ENCODE data around the gene SCYGR4.

- TF ChIP-seq, protein P1, sequence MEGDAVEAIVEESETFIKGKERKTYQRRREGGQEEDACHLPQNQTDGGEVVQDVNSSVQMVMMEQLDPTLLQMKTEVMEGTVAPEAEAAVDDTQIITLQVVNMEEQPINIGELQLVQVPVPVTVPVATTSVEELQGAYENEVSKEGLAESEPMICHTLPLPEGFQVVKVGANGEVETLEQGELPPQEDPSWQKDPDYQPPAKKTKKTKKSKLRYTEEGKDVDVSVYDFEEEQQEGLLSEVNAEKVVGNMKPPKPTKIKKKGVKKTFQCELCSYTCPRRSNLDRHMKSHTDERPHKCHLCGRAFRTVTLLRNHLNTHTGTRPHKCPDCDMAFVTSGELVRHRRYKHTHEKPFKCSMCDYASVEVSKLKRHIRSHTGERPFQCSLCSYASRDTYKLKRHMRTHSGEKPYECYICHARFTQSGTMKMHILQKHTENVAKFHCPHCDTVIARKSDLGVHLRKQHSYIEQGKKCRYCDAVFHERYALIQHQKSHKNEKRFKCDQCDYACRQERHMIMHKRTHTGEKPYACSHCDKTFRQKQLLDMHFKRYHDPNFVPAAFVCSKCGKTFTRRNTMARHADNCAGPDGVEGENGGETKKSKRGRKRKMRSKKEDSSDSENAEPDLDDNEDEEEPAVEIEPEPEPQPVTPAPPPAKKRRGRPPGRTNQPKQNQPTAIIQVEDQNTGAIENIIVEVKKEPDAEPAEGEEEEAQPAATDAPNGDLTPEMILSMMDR (IDR thresholded peaks at IDR 0.05; ENCODE audit: low read depth, low read length): no peak
- TF ChIP-seq EZH2phosphoT487 (IDR thresholded peaks at IDR 0.05; ENCODE audit: low read depth): no peak
These were observed 37.1 kb downstream of the SCYGR4 start for GRCh38 chr2:227654426-227654825.
